Endothelial cell of umbilical vein (primary cell): ENCODE measurements around the gene FGF2. TPM values are rescaled to one million over a fixed set of nuclear protein-coding genes. Genes with fewer than 3 reads are reported as not detected.

Experiments used
- BruUV-seq: library from RNA; stranded (reverse); fragments of 400-500 nt; replicated peaks from 2 replicates; lab custom pipeline; 2021; lab: Mats Ljungman, UMichigan
- CTCF ChIA-PET: fragments of 300-600, 350-600 bp; sonication (Branson Sonifier 250); formaldehyde crosslinking; loops from one replicate; lab custom pipeline; 2021; ENCODE audit warnings: antibody characterized with exemption, inconsistent platforms; lab: Charles Lee
- POLR2A ChIA-PET: fragments of 300-600, 350-600 bp; sonication (Branson Sonifier 250); formaldehyde crosslinking; loops from one replicate; lab custom pipeline; 2021; ENCODE audit warnings: antibody characterized with exemption, inconsistent platforms; lab: Charles Lee
- DNase-seq: peaks from one replicate; pipeline ENCODE4 v3.0.0-alpha.2; 2011; ENCODE audit warnings: low read depth, low spot score
- FAIRE-seq: peaks from 2 replicates; lab custom pipeline; 2011; peaks lifted over from hg19 to GRCh38; lab: Jason Lieb, UNC
- H2AFZ ChIP-seq: 2 replicates; pipeline ENCODE4 v1.6.0; 2012; ENCODE audit warnings: low read depth, low read length, control low read depth, inconsistent platforms
- H3K27ac ChIP-seq: 2 replicates; pipeline ENCODE4 v1.5.1; 2011; ENCODE audit warnings: low read depth, mild to moderate bottlenecking, control low read depth, low read length, moderate library complexity; ENCODE audit not compliant: insufficient read depth
- H3K27me3 ChIP-seq, 2 experiments: 2 replicates each; pipeline versions ENCODE4 v1.6.0 to v1.6.1; 2011; ENCODE audit warnings: low read length in 2 of 2, mixed read lengths in 1 of 2; ENCODE audit not compliant: control insufficient read depth in 2 of 2, insufficient read depth in 2 of 2
- H3K36me3 ChIP-seq, 2 experiments: 2 replicates in 1 of 2; 3 replicates in 1 of 2; pipeline ENCODE4 v1.5.1; 2011; ENCODE audit warnings: low read length in 2 of 2, mild to moderate bottlenecking in 1 of 2, moderate library complexity in 1 of 2; ENCODE audit not compliant: control insufficient read depth in 2 of 2, insufficient read depth in 2 of 2; ENCODE audit errors: extremely low read depth in 1 of 2
- H3K4me1 ChIP-seq: 3 replicates; pipeline ENCODE4 v1.5.1; 2011; ENCODE audit warnings: mild to moderate bottlenecking, low read length; ENCODE audit not compliant: control insufficient read depth, insufficient read depth; ENCODE audit errors: extremely low read depth
- H3K4me2 ChIP-seq: 2 replicates; pipeline ENCODE4 v1.6.1; 2011; ENCODE audit warnings: low read length, control low read depth, mixed read lengths; ENCODE audit not compliant: insufficient read depth
- H3K4me3 ChIP-seq, 3 experiments: fragments of 200-600 bp in 1 of 3; sonication (generic), shearing (Covaris generic) in 1 of 3; replicated peaks in 1 of 3; 2 replicates each; pipeline ENCODE4 v1.5.1; 2011 to 2016; ENCODE audit warnings: control low read depth in 3 of 3, low read length in 3 of 3, mild to moderate bottlenecking in 2 of 3, inconsistent platforms in 1 of 3, low read depth in 1 of 3, moderate library complexity in 1 of 3; ENCODE audit not compliant: insufficient read depth in 1 of 3
- H3K79me2 ChIP-seq: 2 replicates; pipeline ENCODE4 v1.6.0; 2012; ENCODE audit warnings: low read length, inconsistent platforms; ENCODE audit not compliant: control insufficient read depth, insufficient read depth
- H3K9ac ChIP-seq: replicated peaks from 2 replicates; pipeline ENCODE3; 2011; ENCODE audit warnings: low read length, control low read depth; ENCODE audit not compliant: insufficient read depth; ENCODE audit errors: extremely low read depth
- H3K9me1 ChIP-seq: replicated peaks from 3 replicates; pipeline ENCODE4 v1.6.0; 2011; ENCODE audit warnings: mild to moderate bottlenecking, low read length; ENCODE audit not compliant: control insufficient read depth, insufficient read depth; ENCODE audit errors: extremely low read depth
- H3K9me3 ChIP-seq: replicated peaks from 2 replicates; pipeline ENCODE4 v1.5.1; 2012; ENCODE audit warnings: low read length, inconsistent platforms; ENCODE audit not compliant: control insufficient read depth, insufficient read depth
- H4K20me1 ChIP-seq: replicated peaks from 2 replicates; pipeline ENCODE3; 2011; ENCODE audit warnings: mild to moderate bottlenecking, low read length; ENCODE audit not compliant: control insufficient read depth, insufficient read depth; ENCODE audit errors: extremely low read depth
- EZH2 ChIP-seq: IDR thresholded peaks from 2 replicates; pipeline ENCODE4 v1.6.1; 2012; ENCODE audit warnings: borderline replicate concordance, low read depth, mild to moderate bottlenecking, moderate library complexity, low read length, inconsistent platforms; ENCODE audit not compliant: severe bottlenecking
- FOS ChIP-seq: IDR thresholded peaks from 2 replicates; pipeline ENCODE4 v1.6.1; 2011; ENCODE audit warnings: mild to moderate bottlenecking, low read length, moderate library complexity, borderline replicate concordance; ENCODE audit not compliant: insufficient read depth
- GATA2 ChIP-seq: IDR thresholded peaks from 2 replicates; pipeline ENCODE4 v1.7.0; 2011; ENCODE audit warnings: low read depth, mild to moderate bottlenecking, moderate library complexity, mixed read lengths, low read length; ENCODE audit not compliant: insufficient read length, insufficient read depth
- JUN ChIP-seq: IDR thresholded peaks from 2 replicates; pipeline ENCODE4 v1.6.1; 2011; ENCODE audit warnings: borderline replicate concordance, low read depth; ENCODE audit not compliant: insufficient read length, insufficient read depth
- MYC ChIP-seq: IDR thresholded peaks from one replicate; pipeline ENCODE4 v1.6.1; 2011; ENCODE audit warnings: mild to moderate bottlenecking, low read depth, low read length
- POLR2A ChIP-seq: IDR thresholded peaks from 2 replicates; pipeline ENCODE4 v1.6.1; 2012; ENCODE audit warnings: low read depth, mild to moderate bottlenecking, control low read depth, low read length
- POLR2AphosphoS5 ChIP-seq: IDR thresholded peaks from 2 replicates; pipeline ENCODE4 v1.6.1; 2012; ENCODE audit warnings: low read depth, mild to moderate bottlenecking, control low read depth, low read length, moderate library complexity; ENCODE audit not compliant: insufficient read depth
- dilution Hi-C: fragments of 300-500 bp; cut with MboI; formaldehyde crosslinking; loops from one replicate; pipeline ENCODE4 v1.15.0; 2019; ENCODE audit warnings: low sequenced_read_pairs; ENCODE audit not compliant: extremely low pct_ligation_motif_present
- intact Hi-C: fragments of 100-400 bp; cut with micrococcal nuclease; formaldehyde crosslinking; loops from one replicate; pipeline ENCODE4 v1.10.0; 2022
- polyA plus RNA-seq, 4 experiments: library from polyadenylated mRNA; depleted of rRNA in 3 of 4; stranded (reverse) in 3 of 4; unstranded in 1 of 4; fragments of >200 nt; gene quantifications; 2 replicates each; pipeline versions ENCODE4 v1.2.1 to v1.2.3, GENCODE V29; 2011 to 2012; ENCODE audit warnings: missing spikeins in 1 of 4
- total RNA-seq: library from RNA; stranded (reverse); gene quantifications from 2 replicates; pipeline ENCODE4 v1.2.3, GENCODE V29; 2021
- TF ChIP-seq, protein P1 (sequence below): IDR thresholded peaks from 2 replicates; pipeline ENCODE4 v1.6.1; 2011; ENCODE audit not compliant: insufficient read depth, insufficient read length
- TF ChIP-seq, protein P2 (sequence below), 2 donors: IDR thresholded peaks; 1 replicate in 1 of 2; 2 replicates in 1 of 2; pipeline ENCODE4 v1.5.1; 2011; ENCODE audit warnings: low read length in 2 of 2, mild to moderate bottlenecking in 2 of 2, moderate library complexity in 2 of 2, control low read depth in 1 of 2, inconsistent platforms in 1 of 2, low read depth in 1 of 2; ENCODE audit not compliant: insufficient read depth in 1 of 2; ENCODE audit errors: extremely low read depth in 1 of 2

FGF2 gene
- total and polyA plus RNA-seq, 2 donors (not counting 3 experiments of a cell fraction or from before 2014, with no cell fraction given): 4.6 to 23.9 TPM

DNA sequence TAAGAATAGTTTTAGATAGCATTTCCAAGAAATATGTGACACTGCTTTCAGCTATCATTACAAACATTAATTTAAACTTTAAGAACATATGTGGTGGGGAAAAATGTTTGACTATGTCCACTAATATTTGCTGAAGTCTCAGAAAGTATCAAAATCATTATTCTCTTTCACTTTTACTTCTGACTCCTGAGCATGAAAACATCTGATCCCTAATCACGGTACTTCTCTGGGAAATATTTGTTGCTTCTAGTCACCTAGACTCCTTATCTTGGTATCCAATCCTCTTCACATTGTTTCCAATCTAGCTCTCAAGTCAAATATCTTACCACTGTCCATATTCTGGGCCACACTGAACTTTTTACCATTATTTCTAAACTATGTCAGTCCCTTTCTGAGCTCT is 85.0 kb downstream of the FGF2 start:
- dilution Hi-C loops (loop anchor here (25.0 kb wide), 1 partner anchor 149 kb away; no protein-coding TSS in a partner anchor), intact Hi-C loops (no loop called here)

DNA sequence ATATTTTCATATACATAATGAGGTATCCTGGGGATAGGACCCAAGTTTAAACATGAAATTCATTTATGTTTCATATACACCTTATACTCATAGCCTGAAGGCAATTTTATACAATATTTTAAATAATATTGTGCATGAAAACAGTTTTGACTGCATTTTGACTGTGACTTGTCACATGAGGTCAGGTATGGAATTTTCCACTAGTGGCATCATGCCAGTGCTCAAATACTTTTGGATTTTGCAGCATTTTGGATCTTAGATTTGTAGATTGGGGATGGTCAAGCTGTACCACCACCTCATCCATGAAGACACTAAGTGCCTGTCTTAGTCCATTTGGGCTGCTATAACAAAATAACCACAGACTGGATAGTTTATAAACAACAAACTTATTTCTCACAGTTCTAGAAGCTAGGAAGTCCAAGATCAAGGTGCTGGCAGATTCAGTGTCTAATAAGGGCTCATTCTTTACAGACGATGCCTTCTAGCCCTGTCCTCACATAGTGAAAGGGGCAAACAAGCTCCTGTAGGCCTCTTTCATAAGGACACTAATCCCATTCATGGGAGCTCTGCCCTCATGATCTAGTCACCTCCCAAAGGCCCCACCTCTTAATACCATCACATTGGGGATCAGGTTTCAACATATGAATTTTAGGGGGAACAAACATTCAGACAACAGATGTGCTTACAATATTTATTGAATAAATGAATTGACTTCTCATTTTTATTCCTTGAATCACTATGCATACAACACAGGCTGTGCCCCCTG is 86.4 kb downstream of the FGF2 start:
- Histone ChIP-seq H3K9ac (no peak overlapping the region), H3K79me2 (no peaks in the 10 kb centered on the region), H3K4me3 (no peak overlapping the region), H3K27me3 (no peaks in the 10 kb centered on the region), H4K20me1 (no peaks in the 10 kb centered on the region), H2AFZ (no peak overlapping the region), H3K9me3 (no peaks in the 10 kb centered on the region), H3K36me3 (no peaks in the 10 kb centered on the region), H3K9me1 (no peaks in the 10 kb centered on the region), H3K4me2 (no peak overlapping the region), H3K27ac (no peak overlapping the region), H3K4me1 (peaks cover 4% of the 10 kb centered on the region)
- peak; percentile 29 for DNase-seq
- intact Hi-C loops: no loop called here
- peak; percentile 15 for FAIRE-seq
- no TSS peak for BruUV-seq
- TF ChIP-seq GATA2 (no peak), MYC (no peak), EZH2 (no peak), FOS (no peak), POLR2AphosphoS5 (no peak), POLR2A (no peak), JUN (no peak)
- TF ChIP-seq, protein P1, sequence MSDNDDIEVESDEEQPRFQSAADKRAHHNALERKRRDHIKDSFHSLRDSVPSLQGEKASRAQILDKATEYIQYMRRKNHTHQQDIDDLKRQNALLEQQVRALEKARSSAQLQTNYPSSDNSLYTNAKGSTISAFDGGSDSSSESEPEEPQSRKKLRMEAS: no peak
- TF ChIP-seq, protein P2, sequence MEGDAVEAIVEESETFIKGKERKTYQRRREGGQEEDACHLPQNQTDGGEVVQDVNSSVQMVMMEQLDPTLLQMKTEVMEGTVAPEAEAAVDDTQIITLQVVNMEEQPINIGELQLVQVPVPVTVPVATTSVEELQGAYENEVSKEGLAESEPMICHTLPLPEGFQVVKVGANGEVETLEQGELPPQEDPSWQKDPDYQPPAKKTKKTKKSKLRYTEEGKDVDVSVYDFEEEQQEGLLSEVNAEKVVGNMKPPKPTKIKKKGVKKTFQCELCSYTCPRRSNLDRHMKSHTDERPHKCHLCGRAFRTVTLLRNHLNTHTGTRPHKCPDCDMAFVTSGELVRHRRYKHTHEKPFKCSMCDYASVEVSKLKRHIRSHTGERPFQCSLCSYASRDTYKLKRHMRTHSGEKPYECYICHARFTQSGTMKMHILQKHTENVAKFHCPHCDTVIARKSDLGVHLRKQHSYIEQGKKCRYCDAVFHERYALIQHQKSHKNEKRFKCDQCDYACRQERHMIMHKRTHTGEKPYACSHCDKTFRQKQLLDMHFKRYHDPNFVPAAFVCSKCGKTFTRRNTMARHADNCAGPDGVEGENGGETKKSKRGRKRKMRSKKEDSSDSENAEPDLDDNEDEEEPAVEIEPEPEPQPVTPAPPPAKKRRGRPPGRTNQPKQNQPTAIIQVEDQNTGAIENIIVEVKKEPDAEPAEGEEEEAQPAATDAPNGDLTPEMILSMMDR (IDR thresholded peaks at IDR 0.05; ENCODE audit: extremely low read depth in 1 of 2, insufficient read depth in 1 of 2, low read depth in 1 of 2, low read length in 2 of 2): no peak
- POLR2A ChIA-PET: no interaction called here
- dilution Hi-C loops: loop anchor here (25.0 kb wide), 1 partner anchor 151 kb away; no protein-coding TSS in a partner anchor
- CTCF ChIA-PET: interaction anchor here (2.1 to 5.2 kb wide), 6 partner anchors 9 to 156 kb away, joined by 6 to 183 read pairs (median 16); no protein-coding TSS in a partner anchor

More for the DNA sequence above, 85.0 kb downstream of the FGF2 start:
- no peaks in the 10 kb centered on the region for H3K79me2 ChIP-seq
- no peaks in the 10 kb centered on the region for H3K36me3 ChIP-seq
- H3K4me1 ChIP-seq: no peaks in the 10 kb centered on the region
- no peaks in the 10 kb centered on the region for H4K20me1 ChIP-seq
- no peaks in the 10 kb centered on the region for H3K9me3 ChIP-seq
- FAIRE-seq (no peak), DNase-seq (no peak)
- no peak overlapping the region for H3K4me2 ChIP-seq
- ChIA-PET CTCF (interaction anchor here (1.0 to 5.2 kb wide), 5 partner anchors 8 to 155 kb away, joined by 3 to 183 read pairs (median 6); no protein-coding TSS in a partner anchor), POLR2A (no interaction called here)
- H3K4me3 ChIP-seq: no peak overlapping the region
- H3K27ac ChIP-seq: no peak overlapping the region
- no peak overlapping the region for H3K9ac ChIP-seq
- no peaks in the 10 kb centered on the region for H3K27me3 ChIP-seq
- no TSS peak for BruUV-seq
- no peaks in the 10 kb centered on the region for H3K9me1 ChIP-seq
- no peak for TF ChIP-seq GATA2
- no peak for TF ChIP-seq POLR2AphosphoS5
- TF ChIP-seq, protein P1: no peak
- no peak for TF ChIP-seq MYC
- no peak for TF ChIP-seq FOS
- TF ChIP-seq JUN: no peak
- TF ChIP-seq POLR2A: no peak
- no peak overlapping the region for H2AFZ ChIP-seq
